Tibial artery (tissue), 4 donors: ENCODE data around the gene QPRT.
"Not testable (repeated sequence)": the region's sequence is repeated elsewhere in the genome, so short reads cannot be mapped to it uniquely, and the experiment has no call there.

ENCODE experiments used
- DNase-seq, 2 donors: peaks; one replicate each; pipeline ENCODE4 v3.0.0-alpha.2; 2019
- H3K27ac ChIP-seq, 2 donors: fragments of 200-600 bp; sonication (generic) in 1 of 2; 1 replicate in 1 of 2; 2 replicates in 1 of 2; pipeline ENCODE4 v1.5.1; 2018 to 2019; ENCODE audit warnings: mild to moderate bottlenecking in 1 of 2
- H3K27me3 ChIP-seq, 2 donors: fragments of 200-600 bp; sonication (generic) in 1 of 2; one replicate each; pipeline versions ENCODE4 v1.5.1 to v1.6.0; 2016 to 2019
- H3K36me3 ChIP-seq, 3 donors: fragments of 200-600 bp; sonication (generic) in 2 of 3; one replicate each; pipeline ENCODE4 v1.5.1; 2016 to 2019; ENCODE audit warnings: mild to moderate bottlenecking in 2 of 3
- H3K4me1 ChIP-seq, 4 donors: fragments of 200-600 bp; sonication (generic) in 2 of 4; 1 replicate in 3 of 4; 2 replicates in 1 of 4; pipeline ENCODE4 v1.5.1; 2016 to 2019
- H3K4me3 ChIP-seq, 2 donors: fragments of 200-600 bp; sonication (generic) in 1 of 2; 1 replicate in 1 of 2; 2 replicates in 1 of 2; pipeline ENCODE4 v1.5.1; 2018 to 2019; ENCODE audit warnings: mild to moderate bottlenecking in 2 of 2
- H3K9me3 ChIP-seq, 3 donors: fragments of 200-600 bp; sonication (generic) in 1 of 3; one replicate each; pipeline ENCODE4 v1.5.1; 2016 to 2019
- intact Hi-C: fragments of 100-400 bp; cut with DNase I; formaldehyde crosslinking; loops from one replicate; pipeline ENCODE4 v1.15.0; 2023; ENCODE audit warnings: low total_unique reads
- TF ChIP-seq, protein P1 (sequence below), 2 experiments: fragments of 200-600 bp in 1 of 2; fragments of 450-650 bp in 1 of 2; IDR thresholded peaks; one replicate each; pipeline ENCODE4 v1.5.1; 2017 to 2019; ENCODE audit warnings: antibody characterized with exemption in 2 of 2, mild to moderate bottlenecking in 1 of 2, moderate library complexity in 1 of 2

The QPRT gene

DNA sequence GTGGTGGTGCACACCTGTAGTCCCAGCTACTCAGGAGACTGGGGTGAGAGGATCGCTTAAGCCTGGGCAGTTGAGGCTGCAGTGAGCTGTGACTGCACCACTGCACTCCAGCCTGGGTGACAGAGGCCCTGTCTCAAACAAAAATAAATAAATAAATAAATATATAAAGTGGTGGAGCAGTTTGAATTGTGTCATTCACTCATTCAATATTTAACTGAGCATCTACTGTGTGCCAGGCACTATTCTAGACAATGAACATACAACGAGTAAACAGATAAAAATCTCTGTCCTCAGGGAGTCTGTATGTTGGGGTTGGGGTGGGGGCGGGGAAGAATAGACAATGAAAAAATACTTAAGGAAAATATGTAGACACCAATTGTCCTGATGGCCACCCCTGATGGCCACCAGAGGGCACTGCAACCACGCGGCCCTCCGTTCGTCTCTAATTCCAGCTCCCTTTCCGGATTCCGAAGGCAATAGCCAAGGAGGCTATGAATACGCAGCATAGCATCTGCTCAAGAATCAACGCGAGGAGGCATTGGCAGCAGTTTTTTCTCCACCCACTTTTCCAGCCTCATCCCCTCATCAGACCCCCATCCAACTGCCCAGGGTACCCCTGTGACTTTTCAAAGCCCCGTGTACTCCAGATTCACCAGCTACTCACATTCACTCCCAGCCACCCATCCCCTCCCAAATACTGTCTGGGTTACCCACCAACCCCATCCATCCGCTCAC lies 21.4 kb downstream of the QPRT start:
- peaks cover 0 to 41% of the 10 kb centered on the region in 2 donors for H3K27me3 ChIP-seq
- peak; percentile 58 to 81 for DNase-seq
- TF ChIP-seq, protein P1, sequence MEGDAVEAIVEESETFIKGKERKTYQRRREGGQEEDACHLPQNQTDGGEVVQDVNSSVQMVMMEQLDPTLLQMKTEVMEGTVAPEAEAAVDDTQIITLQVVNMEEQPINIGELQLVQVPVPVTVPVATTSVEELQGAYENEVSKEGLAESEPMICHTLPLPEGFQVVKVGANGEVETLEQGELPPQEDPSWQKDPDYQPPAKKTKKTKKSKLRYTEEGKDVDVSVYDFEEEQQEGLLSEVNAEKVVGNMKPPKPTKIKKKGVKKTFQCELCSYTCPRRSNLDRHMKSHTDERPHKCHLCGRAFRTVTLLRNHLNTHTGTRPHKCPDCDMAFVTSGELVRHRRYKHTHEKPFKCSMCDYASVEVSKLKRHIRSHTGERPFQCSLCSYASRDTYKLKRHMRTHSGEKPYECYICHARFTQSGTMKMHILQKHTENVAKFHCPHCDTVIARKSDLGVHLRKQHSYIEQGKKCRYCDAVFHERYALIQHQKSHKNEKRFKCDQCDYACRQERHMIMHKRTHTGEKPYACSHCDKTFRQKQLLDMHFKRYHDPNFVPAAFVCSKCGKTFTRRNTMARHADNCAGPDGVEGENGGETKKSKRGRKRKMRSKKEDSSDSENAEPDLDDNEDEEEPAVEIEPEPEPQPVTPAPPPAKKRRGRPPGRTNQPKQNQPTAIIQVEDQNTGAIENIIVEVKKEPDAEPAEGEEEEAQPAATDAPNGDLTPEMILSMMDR (IDR thresholded peaks at IDR 0.05), result peak; percentile 76 to 77
- no peaks in the 10 kb centered on the region for H3K36me3 ChIP-seq
- no peak overlapping the region for H3K4me3 ChIP-seq
- intact Hi-C loops, result no loop called here
- no peaks in the 10 kb centered on the region for H3K9me3 ChIP-seq
- no peaks in the 10 kb centered on the region for H3K4me1 ChIP-seq
- no peak overlapping the region for H3K27ac ChIP-seq

DNA sequence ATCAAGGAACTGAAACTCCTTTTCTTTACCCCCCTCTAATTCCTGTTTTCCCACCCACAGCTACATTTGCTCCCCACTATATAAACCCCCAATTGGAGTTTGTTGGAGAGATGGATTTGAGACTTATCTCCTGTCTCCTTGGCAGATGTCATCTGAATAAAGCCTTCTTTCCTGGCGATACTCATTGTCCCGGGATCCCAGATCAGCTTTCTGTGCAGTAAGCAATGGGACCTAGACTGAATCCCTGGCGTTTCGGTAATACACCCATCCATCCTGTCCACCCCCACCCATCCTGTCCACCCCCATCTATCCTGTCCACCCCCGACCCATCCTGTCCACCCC lies 22.2 kb downstream of the QPRT start:
- intact Hi-C loops, result no loop called here
- Histone ChIP-seq H3K4me1 (no peaks in the 10 kb centered on the region), H3K27ac (no peak overlapping the region), H3K4me3 (no peak overlapping the region), H3K36me3 (no peaks in the 10 kb centered on the region), H3K9me3 (no peaks in the 10 kb centered on the region), H3K27me3 (peaks cover 0 to 41% of the 10 kb centered on the region in 2 donors)
- TF ChIP-seq, protein P1 (IDR thresholded peaks at IDR 0.05), result no peak
- no peak for DNase-seq

DNA sequence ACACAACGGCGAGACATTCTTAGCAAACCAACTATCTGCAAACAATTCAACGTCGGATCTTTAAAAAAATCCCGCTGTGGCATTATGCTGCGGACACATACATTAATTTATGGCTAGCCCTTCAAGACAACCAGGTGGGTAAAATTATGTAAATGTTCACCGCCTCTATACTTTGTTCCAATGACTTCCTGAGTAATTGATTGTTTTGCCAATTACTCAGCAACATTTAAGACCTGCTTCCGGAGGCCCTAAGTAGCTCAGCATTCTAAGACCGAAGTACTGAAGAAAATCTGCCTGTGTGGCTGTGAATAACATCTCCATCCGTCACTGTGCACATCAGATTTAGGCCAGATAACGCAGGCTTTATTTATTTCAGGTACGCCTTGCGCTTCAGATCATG lies 23.3 kb downstream of the QPRT start:
- Histone ChIP-seq H3K36me3 (no peaks in the 10 kb centered on the region), H3K9me3 (no peaks in the 10 kb centered on the region), H3K27me3 (peaks cover 0 to 41% of the 10 kb centered on the region in 2 donors), H3K4me3 (no peak overlapping the region), H3K27ac (no peak overlapping the region), H3K4me1 (no peaks in the 10 kb centered on the region)
- no peak for DNase-seq
- intact Hi-C loops, result no loop called here
- TF ChIP-seq, protein P1 (IDR thresholded peaks at IDR 0.05), result no peak

DNA sequence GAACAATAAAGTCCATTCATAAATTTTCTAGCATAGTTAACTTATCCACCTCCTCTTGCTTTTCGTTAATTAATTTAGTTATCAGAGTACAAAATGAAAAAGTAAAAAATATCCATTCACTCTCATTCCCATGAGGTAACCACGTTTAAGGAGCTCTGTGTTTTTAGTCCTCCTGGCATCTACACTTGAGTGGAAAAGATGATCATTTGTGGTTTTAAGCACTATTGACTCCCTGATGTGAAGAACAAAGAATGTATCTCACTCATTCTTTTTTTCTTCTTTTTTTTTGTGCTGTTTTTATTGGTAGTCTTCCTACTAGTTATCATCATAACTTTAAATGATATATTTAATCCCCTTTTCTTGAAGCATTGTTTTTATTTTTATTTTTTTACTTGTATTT lies 26.1 kb downstream of the QPRT start:
- intact Hi-C loops, result no loop called here
- TF ChIP-seq, protein P1 (IDR thresholded peaks at IDR 0.05), result no peak

DNA sequence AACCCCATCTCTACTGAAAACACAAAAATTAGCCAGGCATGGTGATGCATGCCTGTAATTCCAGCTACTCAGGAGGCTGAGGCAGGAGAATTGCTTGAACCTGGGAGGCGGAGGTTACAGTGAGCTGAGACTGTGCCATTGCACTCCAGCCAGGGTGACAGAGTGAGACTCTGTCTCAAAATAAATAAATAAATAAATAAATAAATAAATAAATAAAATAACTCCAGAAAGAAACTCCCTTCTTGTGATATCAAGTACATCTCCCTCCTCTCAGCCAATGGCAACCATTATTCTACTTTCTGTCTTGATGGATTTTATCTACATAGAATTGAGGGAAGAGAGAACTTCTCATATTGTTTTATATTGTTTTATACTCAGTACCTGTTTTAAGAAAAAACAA lies 28.2 kb downstream of the QPRT start:
- intact Hi-C loops, DNase-seq, H3K4me3 ChIP-seq: not testable (repeated sequence)

More for the DNA sequence above, 26.1 kb downstream of the QPRT start:
- DNase-seq, result no peak
- Histone ChIP-seq H3K36me3 (no peaks in the 10 kb centered on the region), H3K27ac (no peak overlapping the region), H3K4me3 (no peak overlapping the region), H3K27me3 (peaks cover 0 to 22% of the 10 kb centered on the region in 2 donors), H3K4me1 (no peaks in the 10 kb centered on the region), H3K9me3 (no peaks in the 10 kb centered on the region)

DNA sequence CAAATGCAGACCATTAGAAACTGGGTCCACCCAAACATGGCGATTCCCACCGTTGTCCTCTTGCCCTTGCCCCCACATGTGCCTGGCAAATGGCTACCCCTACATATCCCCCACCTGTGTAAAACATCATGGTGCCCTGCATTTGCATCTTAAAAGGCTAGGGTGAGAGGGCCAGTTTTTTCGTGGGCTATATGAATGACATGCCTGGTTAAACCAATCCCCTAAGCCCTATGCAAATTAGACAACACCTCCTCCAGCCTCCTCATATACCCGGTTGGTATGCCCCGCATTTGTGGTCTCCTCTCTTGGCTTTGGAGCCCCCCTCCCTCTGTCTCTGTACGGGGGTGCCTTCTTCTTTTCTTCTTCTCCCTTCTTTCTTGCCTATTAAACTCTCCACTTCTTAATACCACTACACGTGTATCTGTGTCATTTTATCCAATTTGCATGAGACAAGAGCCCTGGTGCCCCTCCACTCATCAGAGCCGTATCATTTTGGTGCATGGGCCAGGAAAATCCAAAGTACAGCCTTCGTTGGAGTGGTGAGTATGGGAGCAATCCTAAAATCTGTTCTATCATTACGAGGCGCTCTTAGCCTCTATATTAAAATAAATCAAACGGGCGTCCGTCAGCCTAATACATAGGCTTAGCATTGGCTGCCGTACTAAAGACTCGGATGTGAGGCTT lies 30.1 kb downstream of the QPRT start:
- Histone ChIP-seq H3K27me3 (peaks cover 0 to 2% of the 10 kb centered on the region in 2 donors), H3K4me3 (no peak overlapping the region), H3K27ac (no peak overlapping the region), H3K4me1 (no peaks in the 10 kb centered on the region), H3K9me3 (no peaks in the 10 kb centered on the region), H3K36me3 (no peaks in the 10 kb centered on the region)
- intact Hi-C loops, result no loop called here
- TF ChIP-seq, protein P1 (IDR thresholded peaks at IDR 0.05), result no peak
- DNase-seq, result no peak

More for the DNA sequence above, 28.2 kb downstream of the QPRT start:
- H3K27me3 ChIP-seq, H3K9me3 ChIP-seq, H3K4me1 ChIP-seq, H3K36me3 ChIP-seq, H3K27ac ChIP-seq: not testable (repeated sequence)

DNA sequence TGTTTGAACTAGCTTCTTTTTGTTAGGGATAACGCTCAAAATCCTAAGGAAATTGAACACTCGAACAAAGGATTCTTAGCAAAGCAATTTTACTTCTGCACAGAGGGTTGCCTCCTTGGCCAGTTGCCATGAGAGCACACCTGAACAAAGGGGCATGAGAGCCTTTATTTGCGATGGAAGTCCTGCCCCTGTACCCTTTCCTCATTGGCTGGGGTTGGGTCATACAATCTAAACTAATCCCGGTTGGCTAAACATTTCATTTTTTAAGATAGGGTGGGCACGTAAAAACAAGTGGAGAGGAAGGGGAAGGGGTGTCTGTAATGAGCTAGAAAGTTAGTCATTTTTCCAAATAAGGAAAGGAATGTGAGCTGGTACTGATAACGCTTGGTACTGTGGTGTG lies 30.7 kb downstream of the QPRT start:
- H3K27ac ChIP-seq, H3K9me3 ChIP-seq, H3K36me3 ChIP-seq, H3K4me1 ChIP-seq, DNase-seq, intact Hi-C loops, H3K4me3 ChIP-seq, H3K27me3 ChIP-seq: not testable (repeated sequence)
